ENCODE data around the gene SLC22A23. TPM values are rescaled to one million over a fixed set of nuclear protein-coding genes. Genes with fewer than 3 reads are reported as not detected.

Gene SLC22A23
- total and polyA plus RNA-seq, 2 of the 4 experiments (the other 2 are of a cell fraction), result 0.72 to 1.6 TPM

DNA sequence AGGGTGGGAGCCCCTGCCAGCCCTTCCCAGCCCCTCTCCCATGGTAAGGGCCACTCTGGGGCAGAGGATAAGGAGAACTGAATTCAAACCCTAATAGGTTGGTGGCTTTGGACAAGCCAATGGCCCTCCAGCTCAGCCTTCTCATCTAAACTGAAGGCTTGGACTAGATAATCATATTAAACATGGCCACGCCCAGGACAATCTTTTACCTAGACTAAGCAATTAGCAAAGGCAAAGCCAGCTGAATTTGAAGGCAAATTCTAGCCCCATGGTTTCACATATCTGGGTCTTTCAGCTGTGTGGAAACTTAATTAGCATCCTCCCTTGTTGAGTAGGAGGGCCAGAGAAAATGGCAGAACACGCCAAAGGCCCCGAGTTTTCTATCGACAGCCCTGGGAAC lies 10.7 kb downstream of the SLC22A23 start:
- H2BK120ac ChIP-seq (ENCODE audit: low read depth, low read length), result no peak overlapping the region
- H3K9me1 ChIP-seq (ENCODE audit: insufficient read depth, low read length), result no peaks in the 10 kb centered on the region
- no peak overlapping the region for H3K14ac ChIP-seq (replicated peaks; ENCODE audit: low read depth, low read length)
- no peaks in the 10 kb centered on the region for H3K9me3 ChIP-seq (ENCODE audit: control insufficient read depth, insufficient read depth, low read length)
- H3K4me3 ChIP-seq (ENCODE audit: insufficient read depth, low read depth, low read length), result no peak overlapping the region
- 0 out of 2 replicates have a peak, but pooled peaks cover 1% of the 10 kb centered on the region for H3K4me1 ChIP-seq (ENCODE audit: control insufficient read depth, insufficient read depth, low read length)
- peaks cover 17% of the 10 kb centered on the region for H3K27me3 ChIP-seq (ENCODE audit: control insufficient read depth, insufficient read depth, low read length)
- TF ChIP-seq RCOR1 (IDR thresholded peaks at IDR 0.05; ENCODE audit: insufficient replicate concordance, low read length), result no peak
- dilution Hi-C loops (cut with HindIII; ENCODE audit: low sequenced_read_pairs, unreplicated experiment) (no loop called here), in situ Hi-C loops (cut with MboI; ENCODE audit: low sequenced_read_pairs) (no loop called here), intact Hi-C loops (cut with micrococcal nuclease) (no loop called here)
- ChIA-PET CTCF (no interaction called here), POLR2A (ENCODE audit: unreplicated experiment) (no interaction called here)
- no TSS peak for BruUV-seq (replicated peaks)
- H3K4ac ChIP-seq (ENCODE audit: low read depth, low read length), result no peak overlapping the region
- no CpG with 5 or more reads among the region's 4 CpGs for WGBS, 2 experiments (ENCODE audit: extremely low coverage in 2 of 2, insufficient read length in 1 of 2)
- no peaks in the 10 kb centered on the region for H4K20me1 ChIP-seq (ENCODE audit: insufficient read depth, low read length)
- H4K8ac ChIP-seq (ENCODE audit: low read depth in 2 of 2, low read length in 2 of 2), result no peak overlapping the region
- peak overlapping the region; percentile 57 for H2AK9ac ChIP-seq (replicated peaks; ENCODE audit: low read depth, low read length, poor library complexity)
- H3K36me3 ChIP-seq (ENCODE audit: control insufficient read depth, insufficient read depth, low read length), result no peaks in the 10 kb centered on the region
- no peak overlapping the region for H3K4me2 ChIP-seq (ENCODE audit: low read depth, low read length)
- no peak overlapping the region for H4K5ac ChIP-seq (ENCODE audit: low read depth, low read length)
- H3K23ac ChIP-seq (ENCODE audit: low read depth, low read length), result no peak overlapping the region
- H3K18ac ChIP-seq (ENCODE audit: low read depth, low read length), result no peak overlapping the region
- no peak overlapping the region for H3K27ac ChIP-seq (ENCODE audit: insufficient read depth, low read length)
- H2AFZ ChIP-seq (replicated peaks; ENCODE audit: low read length, poor library complexity), result no peak overlapping the region
- no peak overlapping the region for H3K56ac ChIP-seq (ENCODE audit: extremely low read depth, insufficient read depth, low read length)
- no peak for DNase-seq
- no peak overlapping the region for H4K91ac ChIP-seq (ENCODE audit: insufficient read depth, low read depth, low read length)
- H3K9ac ChIP-seq (ENCODE audit: low read depth, low read length), result no peak overlapping the region
- no peak for ATAC-seq (ENCODE audit: low read depth)
- H2AK5ac ChIP-seq (ENCODE audit: low read depth, low read length), result no peak overlapping the region
- no peak overlapping the region for H2BK15ac ChIP-seq (ENCODE audit: low read depth, low read length)
- H3K79me1 ChIP-seq (ENCODE audit: low read depth in 1 of 2, low read length in 2 of 2), result no peaks in the 10 kb centered on the region
- no peak overlapping the region for H2BK20ac ChIP-seq (ENCODE audit: low read depth, low read length)
- no peak overlapping the region for H2BK5ac ChIP-seq (ENCODE audit: low read depth, low read length, poor library complexity, severe bottlenecking)
